ENCODE data around the gene L3MBTL3. TPM values are rescaled to one million over a fixed set of nuclear protein-coding genes. Genes with fewer than 3 reads are reported as not detected.
"Not testable (repeated sequence)": the region's sequence is repeated elsewhere in the genome, so short reads cannot be mapped to it uniquely, and the experiment has no call there.

The L3MBTL3 gene
- total RNA-seq, 2 experiments from 2014 or later, result 13.5 to 14.9 TPM

GRCh38 chr6:130163266-130163665 lies 144.9 kb downstream of the L3MBTL3 start:
- CTCF ChIA-PET, result interaction anchor here (1.3 kb wide), 1 partner anchor 535 kb away, joined by 3 read pairs; no protein-coding TSS in a partner anchor
- no peaks in the 10 kb centered on the region for H3K27me3 Mint-ChIP-seq
- peaks cover 25% of the 10 kb centered on the region for H3K4me1 Mint-ChIP-seq (ENCODE audit: low read depth)
- H3K27ac Mint-ChIP-seq, result no peak overlapping the region
- H3K9me3 Mint-ChIP-seq, result peaks cover 12% of the 10 kb centered on the region
- intact Hi-C loops (cut with micrococcal nuclease), result no loop called here
- no peak overlapping the region for H3K4me3 Mint-ChIP-seq
- no peak for TF ChIP-seq CTCF (IDR thresholded peaks at IDR 0.05)
- H3K36me3 Mint-ChIP-seq (ENCODE audit: low read depth), result peaks cover 17% of the 10 kb centered on the region
- POLR2A ChIA-PET, result no interaction called here
- ATAC-seq (no peak), DNase-seq (no peak)

GRCh38 chr6:130164251-130164650 lies 145.9 kb downstream of the L3MBTL3 start:
- ChIA-PET CTCF (no interaction called here), POLR2A (no interaction called here)
- intact Hi-C loops (cut with micrococcal nuclease), result no loop called here
- no peak for ATAC-seq
- Mint-ChIP-seq H3K4me3 (no peak overlapping the region), H3K4me1 (ENCODE audit: low read depth) (peaks cover 21% of the 10 kb centered on the region), H3K27ac (peak overlapping the region; percentile 7), H3K9me3 (peaks cover 9% of the 10 kb centered on the region), H3K36me3 (ENCODE audit: low read depth) (peaks cover 9% of the 10 kb centered on the region), H3K27me3 (no peaks in the 10 kb centered on the region)
- no peak for DNase-seq
- no peak for TF ChIP-seq CTCF (IDR thresholded peaks at IDR 0.05)

- Mint-ChIP-seq H3K9me3 (peaks cover 22% of the 10 kb centered on the region), H3K27me3 (no peaks in the 10 kb centered on the region), H3K4me1 (ENCODE audit: low read depth) (peaks cover 11% of the 10 kb centered on the region), H3K4me3 (no peak overlapping the region), H3K36me3 (ENCODE audit: low read depth) (peaks cover 18% of the 10 kb centered on the region), H3K27ac (no peak overlapping the region)
- CTCF ChIA-PET, result no interaction called here
- POLR2A ChIA-PET, result interaction anchor here (0.7 to 1.4 kb wide), 2 partner anchors 18 to 20 kb away, joined by 3 read pairs; no protein-coding TSS in a partner anchor
- intact Hi-C loops (cut with micrococcal nuclease), result no loop called here
- DNase-seq (no peak), ATAC-seq (no peak)
- no peak for TF ChIP-seq CTCF (IDR thresholded peaks at IDR 0.05)
Measured at GRCh38 chr6:130167655-130168054, 149.3 kb downstream of the L3MBTL3 start.

GRCh38 chr6:130170160-130170559 lies 151.8 kb downstream of the L3MBTL3 start:
- H3K4me1 Mint-ChIP-seq (ENCODE audit: low read depth); ATAC-seq; intact Hi-C loops (cut with micrococcal nuclease); H3K27me3 Mint-ChIP-seq; H3K27ac Mint-ChIP-seq; DNase-seq; H3K4me3 Mint-ChIP-seq: not testable (repeated sequence)
- POLR2A ChIA-PET, result interaction anchor here (1.4 kb wide), 1 partner anchor 13 kb away, joined by 4 read pairs; no protein-coding TSS in a partner anchor
- CTCF ChIA-PET, result interaction anchor here (1.4 kb wide), 1 partner anchor 53 kb away, joined by 3 read pairs; the partner anchor contains the start of gene SAMD3
- Mint-ChIP-seq H3K9me3 (peaks cover 23% of the 10 kb centered on the region), H3K36me3 (ENCODE audit: low read depth) (peaks cover 27% of the 10 kb centered on the region)

GRCh38 chr6:130173377-130174004 lies 155.1 kb downstream of the L3MBTL3 start:
- peaks cover 21% of the 10 kb centered on the region for H3K9me3 Mint-ChIP-seq
- H3K4me1 Mint-ChIP-seq (ENCODE audit: low read depth), result peaks cover 12% of the 10 kb centered on the region
- H3K4me3 Mint-ChIP-seq; H3K27ac Mint-ChIP-seq; DNase-seq; ATAC-seq; POLR2A ChIA-PET; intact Hi-C loops (cut with micrococcal nuclease); H3K27me3 Mint-ChIP-seq: not testable (repeated sequence)
- CTCF ChIA-PET, result interaction anchor here (1.0 to 1.4 kb wide), 2 partner anchors 13 kb away, joined by 3 to 4 read pairs; no protein-coding TSS in a partner anchor
- peaks cover 25% of the 10 kb centered on the region for H3K36me3 Mint-ChIP-seq (ENCODE audit: low read depth)

GRCh38 chr6:130176378-130176777 lies 158.0 kb downstream of the L3MBTL3 start:
- ATAC-seq (peak; percentile 45), DNase-seq (no peak)
- TF ChIP-seq CTCF (IDR thresholded peaks at IDR 0.05), result no peak
- H3K27me3 Mint-ChIP-seq, result no peaks in the 10 kb centered on the region
- peaks cover 11% of the 10 kb centered on the region for H3K9me3 Mint-ChIP-seq
- no peak overlapping the region for H3K4me3 Mint-ChIP-seq
- no peak overlapping the region for H3K27ac Mint-ChIP-seq
- H3K36me3 Mint-ChIP-seq (ENCODE audit: low read depth), result peaks cover 24% of the 10 kb centered on the region
- intact Hi-C loops (cut with micrococcal nuclease), result no loop called here
- H3K4me1 Mint-ChIP-seq (ENCODE audit: low read depth), result peaks cover 14% of the 10 kb centered on the region
- ChIA-PET POLR2A (no interaction called here), CTCF (no interaction called here)
